WTC11 (cell line): Measurements from ENCODE around the gene CAMKMT. TPM values are rescaled to one million over a fixed set of nuclear protein-coding genes. Genes with fewer than 3 reads are reported as not detected.

Experiments
- ATAC-seq: fragments of 200-7000 bp; cut with Tn5 transposase; 2 replicates; pipeline ENCODE4 v1.10.0; 2021; ENCODE audit warnings: mild to moderate bottlenecking, moderate library complexity
- CTCF ChIA-PET: fragments of 300-600 bp; sonication (Branson Sonifier 250); formaldehyde crosslinking; loops from one replicate; lab custom pipeline; 2021; ENCODE audit warnings: antibody characterized with exemption; lab: Charles Lee
- POLR2A ChIA-PET: fragments of 350-600 bp; sonication (Branson Sonifier 250); formaldehyde crosslinking; loops from one replicate; lab custom pipeline; 2021; ENCODE audit warnings: antibody characterized with exemption; lab: Charles Lee
- DNase-seq: peaks from one replicate; pipeline ENCODE4 v3.0.0; 2021; ENCODE audit warnings: low spot score
- H3K27ac Mint-ChIP-seq: 2 replicates; pipeline ENCODE4 v1.8.0; 2021; ENCODE audit warnings: mixed read lengths
- H3K27me3 Mint-ChIP-seq: 2 replicates; pipeline ENCODE4 v1.8.0; 2021; ENCODE audit warnings: low read depth, mild to moderate bottlenecking, moderate library complexity, mixed read lengths
- H3K36me3 Mint-ChIP-seq: 2 replicates; pipeline ENCODE4 v1.8.0; 2021; ENCODE audit warnings: mixed read lengths
- H3K4me1 Mint-ChIP-seq: 2 replicates; pipeline ENCODE4 v1.8.0; 2022; ENCODE audit warnings: mixed read lengths
- H3K4me3 Mint-ChIP-seq: 2 replicates; pipeline ENCODE4 v1.8.0; 2021; ENCODE audit warnings: mild to moderate bottlenecking, moderate library complexity, mixed read lengths
- H3K9me3 Mint-ChIP-seq: 2 replicates; pipeline ENCODE4 v1.8.0; 2021; ENCODE audit warnings: mixed read lengths
- CREM ChIP-seq: sonication (generic); formaldehyde crosslinking; IDR thresholded peaks from 2 replicates; pipeline ENCODE4 v1.8.1; 2022; ENCODE audit warnings: mild to moderate bottlenecking, missing genetic modification reagents, moderate library complexity
- GABPB1 ChIP-seq: sonication (generic); formaldehyde crosslinking; IDR thresholded peaks from 2 replicates; pipeline ENCODE4 v1.8.1; 2023; ENCODE audit warnings: mild to moderate bottlenecking, missing genetic modification reagents
- GTF2I ChIP-seq: fragments of 250-450 bp; sonication (Bioruptor Pico); conservative IDR thresholded peaks from 2 replicates; pipeline ENCODE4 v1.4.0; 2021; ENCODE audit warnings: mild to moderate bottlenecking
- HMGA2 ChIP-seq: fragments of 250-450 bp; sonication (Bioruptor Pico); IDR thresholded peaks from 2 replicates; pipeline ENCODE4 v1.4.0; 2021; ENCODE audit warnings: mild to moderate bottlenecking, moderate library complexity
- IRF2 ChIP-seq: sonication (generic); formaldehyde crosslinking; IDR thresholded peaks from 2 replicates; pipeline ENCODE4 v1.8.0; 2022; ENCODE audit warnings: low read depth, missing genetic modification reagents, borderline replicate concordance
- JUN ChIP-seq: sonication (generic); formaldehyde crosslinking; IDR thresholded peaks from 2 replicates; pipeline ENCODE4 v1.8.0; 2023; ENCODE audit warnings: mild to moderate bottlenecking, missing genetic modification reagents
- NR3C1 ChIP-seq: sonication (generic); formaldehyde crosslinking; conservative IDR thresholded peaks from 2 replicates; pipeline ENCODE4 v1.8.1; 2023; ENCODE audit warnings: low read depth, mild to moderate bottlenecking, missing genetic modification reagents
- SMAD4 ChIP-seq: sonication (generic); formaldehyde crosslinking; IDR thresholded peaks from 2 replicates; pipeline ENCODE4 v1.8.0; 2022; ENCODE audit warnings: mild to moderate bottlenecking, missing genetic modification reagents
- ZNF121 ChIP-seq: sonication (generic); formaldehyde crosslinking; IDR thresholded peaks from 2 replicates; pipeline ENCODE4 v1.8.0; 2023; ENCODE audit warnings: missing genetic modification reagents
- total RNA-seq: library from RNA; stranded (reverse); gene quantifications from 3 replicates; pipeline ENCODE4 v1.2.3, GENCODE V29; 2021
- TF ChIP-seq, protein P1 (sequence below): sonication (generic); formaldehyde crosslinking; IDR thresholded peaks from 2 replicates; pipeline ENCODE4 v1.8.0; 2022; ENCODE audit warnings: missing genetic modification reagents
- TF ChIP-seq, protein P2 (sequence below): sonication (generic); formaldehyde crosslinking; IDR thresholded peaks from 2 replicates; pipeline ENCODE4 v1.8.1; 2023; ENCODE audit warnings: mild to moderate bottlenecking, missing genetic modification reagents, moderate library complexity
- TF ChIP-seq, protein P3 (sequence below): sonication (generic); formaldehyde crosslinking; IDR thresholded peaks from 2 replicates; pipeline ENCODE4 v1.8.0; 2022; ENCODE audit warnings: mild to moderate bottlenecking, missing genetic modification reagents

CAMKMT gene
- total RNA-seq, 1 experiment from 2014 or later = 20.6 TPM

DNA sequence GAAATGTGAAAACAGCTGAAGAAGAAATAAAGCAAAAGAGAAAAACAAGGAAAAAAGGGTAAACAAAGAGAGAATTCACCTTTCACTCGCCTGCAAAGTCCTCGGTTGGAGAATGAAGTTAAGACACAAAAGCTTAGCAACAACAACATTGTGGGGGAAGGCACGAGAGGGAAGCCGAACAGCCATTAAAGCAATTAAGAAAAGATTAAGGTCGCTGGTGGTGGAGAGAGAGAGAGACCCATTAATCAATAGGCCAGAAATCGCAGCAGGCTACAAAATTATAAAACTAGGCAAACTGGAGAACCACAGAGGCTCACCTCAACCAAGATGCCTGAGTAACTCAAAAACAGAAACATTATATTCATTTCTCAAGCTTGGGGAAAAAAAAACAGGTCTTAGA, 459.8 kb downstream of the CAMKMT start:
- H3K27me3 Mint-ChIP-seq = peaks cover 2% of the 10 kb centered on the region; the same call in 1 of the 2 replicates
- ChIA-PET POLR2A (no interaction called here), CTCF (no interaction called here)
- H3K9me3 Mint-ChIP-seq = peaks cover 6% of the 10 kb centered on the region
- H3K36me3 Mint-ChIP-seq = 0 out of 2 replicates have a peak, but pooled peaks cover 3% of the 10 kb centered on the region
- H3K27ac Mint-ChIP-seq = no peak overlapping the region
- DNase-seq = no peak
- TF ChIP-seq, protein P1, sequence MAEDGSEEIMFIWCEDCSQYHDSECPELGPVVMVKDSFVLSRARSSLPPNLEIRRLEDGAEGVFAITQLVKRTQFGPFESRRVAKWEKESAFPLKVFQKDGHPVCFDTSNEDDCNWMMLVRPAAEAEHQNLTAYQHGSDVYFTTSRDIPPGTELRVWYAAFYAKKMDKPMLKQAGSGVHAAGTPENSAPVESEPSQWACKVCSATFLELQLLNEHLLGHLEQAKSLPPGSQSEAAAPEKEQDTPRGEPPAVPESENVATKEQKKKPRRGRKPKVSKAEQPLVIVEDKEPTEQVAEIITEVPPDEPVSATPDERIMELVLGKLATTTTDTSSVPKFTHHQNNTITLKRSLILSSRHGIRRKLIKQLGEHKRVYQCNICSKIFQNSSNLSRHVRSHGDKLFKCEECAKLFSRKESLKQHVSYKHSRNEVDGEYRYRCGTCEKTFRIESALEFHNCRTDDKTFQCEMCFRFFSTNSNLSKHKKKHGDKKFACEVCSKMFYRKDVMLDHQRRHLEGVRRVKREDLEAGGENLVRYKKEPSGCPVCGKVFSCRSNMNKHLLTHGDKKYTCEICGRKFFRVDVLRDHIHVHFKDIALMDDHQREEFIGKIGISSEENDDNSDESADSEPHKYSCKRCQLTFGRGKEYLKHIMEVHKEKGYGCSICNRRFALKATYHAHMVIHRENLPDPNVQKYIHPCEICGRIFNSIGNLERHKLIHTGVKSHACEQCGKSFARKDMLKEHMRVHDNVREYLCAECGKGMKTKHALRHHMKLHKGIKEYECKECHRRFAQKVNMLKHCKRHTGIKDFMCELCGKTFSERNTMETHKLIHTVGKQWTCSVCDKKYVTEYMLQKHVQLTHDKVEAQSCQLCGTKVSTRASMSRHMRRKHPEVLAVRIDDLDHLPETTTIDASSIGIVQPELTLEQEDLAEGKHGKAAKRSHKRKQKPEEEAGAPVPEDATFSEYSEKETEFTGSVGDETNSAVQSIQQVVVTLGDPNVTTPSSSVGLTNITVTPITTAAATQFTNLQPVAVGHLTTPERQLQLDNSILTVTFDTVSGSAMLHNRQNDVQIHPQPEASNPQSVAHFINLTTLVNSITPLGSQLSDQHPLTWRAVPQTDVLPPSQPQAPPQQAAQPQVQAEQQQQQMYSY (CRISPR knock-in tag) = no peak
- TF ChIP-seq SMAD4 (no peak), CREM (CRISPR knock-in tag) (no peak), IRF2 (no peak), GABPB1 (CRISPR knock-in tag) (no peak), ZNF121 (CRISPR knock-in tag) (no peak), JUN (CRISPR knock-in tag) (no peak), HMGA2 (CRISPR knock-in tag) (no peak)
- TF ChIP-seq, protein P2, sequence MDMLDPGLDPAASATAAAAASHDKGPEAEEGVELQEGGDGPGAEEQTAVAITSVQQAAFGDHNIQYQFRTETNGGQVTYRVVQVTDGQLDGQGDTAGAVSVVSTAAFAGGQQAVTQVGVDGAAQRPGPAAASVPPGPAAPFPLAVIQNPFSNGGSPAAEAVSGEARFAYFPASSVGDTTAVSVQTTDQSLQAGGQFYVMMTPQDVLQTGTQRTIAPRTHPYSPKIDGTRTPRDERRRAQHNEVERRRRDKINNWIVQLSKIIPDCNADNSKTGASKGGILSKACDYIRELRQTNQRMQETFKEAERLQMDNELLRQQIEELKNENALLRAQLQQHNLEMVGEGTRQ (CRISPR knock-in tag) = no peak
- TF ChIP-seq, protein P3, sequence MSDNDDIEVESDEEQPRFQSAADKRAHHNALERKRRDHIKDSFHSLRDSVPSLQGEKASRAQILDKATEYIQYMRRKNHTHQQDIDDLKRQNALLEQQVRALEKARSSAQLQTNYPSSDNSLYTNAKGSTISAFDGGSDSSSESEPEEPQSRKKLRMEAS (CRISPR knock-in tag) = no peak
- H3K4me3 Mint-ChIP-seq = no peak overlapping the region
- H3K4me1 Mint-ChIP-seq = peaks cover 27% of the 10 kb centered on the region
- ATAC-seq = no peak

DNA sequence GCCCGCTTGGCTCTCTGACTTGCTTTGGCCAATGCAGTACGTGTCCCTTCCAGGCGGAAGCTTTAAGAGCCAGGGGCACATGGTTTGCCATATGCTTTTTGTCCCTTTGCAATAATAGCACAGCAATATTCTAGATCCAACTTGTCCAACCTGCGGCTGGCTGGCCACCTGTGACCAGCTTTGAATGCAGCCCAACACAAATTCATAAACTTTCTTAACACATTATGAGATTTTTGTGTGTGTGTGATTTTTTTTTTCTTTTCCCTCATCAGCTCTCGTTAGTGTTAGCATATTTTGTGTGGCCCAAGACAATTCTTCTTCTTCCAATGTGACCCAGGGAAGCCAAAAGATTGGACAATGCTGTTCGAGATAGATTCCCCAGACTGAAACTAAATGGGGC, 460.4 kb downstream of the CAMKMT start:
- H3K27ac Mint-ChIP-seq = no peak overlapping the region
- ChIA-PET POLR2A (no interaction called here), CTCF (no interaction called here)
- H3K27me3 Mint-ChIP-seq = peaks cover 2% of the 10 kb centered on the region; the same call in 1 of the 2 replicates
- no peak for TF ChIP-seq GTF2I (CRISPR knock-in tag)
- no peak for TF ChIP-seq NR3C1 (CRISPR knock-in tag)
- DNase-seq = no peak
- no peak overlapping the region for H3K4me3 Mint-ChIP-seq
- 0 out of 2 replicates have a peak, but pooled peaks cover 3% of the 10 kb centered on the region for H3K36me3 Mint-ChIP-seq
- ATAC-seq = no peak
- H3K9me3 Mint-ChIP-seq = peaks cover 6% of the 10 kb centered on the region
- H3K4me1 Mint-ChIP-seq = peaks cover 27% of the 10 kb centered on the region

Other genes starting within 250 kb of the CAMKMT start
- 94.2 to 102 TPM (median 96.4 TPM) in 3 replicates for gene PPM1B, start 193.1 kb upstream of the CAMKMT start, total RNA-seq
- 0.11 to 0.15 TPM in 2 of 3 replicates, not detected in the other for gene SLC3A1, start 86.5 kb upstream of the CAMKMT start, total RNA-seq
- gene PREPL, start 453 bp upstream of the CAMKMT start, total RNA-seq = 27.6 to 29.3 TPM (median 29.1 TPM) in 3 replicates